GM18861 (cell line): ENCODE measurements around the gene CACNG4.

Source experiments
- ATAC-seq: cut with Tn5 transposase; IDR thresholded peaks from one replicate; pipeline ENCODE4 v1.9.1; 2021; ENCODE audit not compliant: unreplicated experiment

The CACNG4 gene

GRCh38 chr17:66983414-66984021 lies 19.0 kb downstream of the CACNG4 start:
- no peak for ATAC-seq

- no peak for ATAC-seq
Observed at GRCh38 chr17:66984730-66985129, 20.2 kb downstream of the CACNG4 start.

- no peak for ATAC-seq
Observed at GRCh38 chr17:66985338-66986237, 21.1 kb downstream of the CACNG4 start.

GRCh38 chr17:66986659-66987058 lies 22.2 kb downstream of the CACNG4 start:
- ATAC-seq = no peak

GRCh38 chr17:66987059-66987616 lies 22.6 kb downstream of the CACNG4 start:
- ATAC-seq = no peak

GRCh38 chr17:66988069-66988798 lies 23.7 kb downstream of the CACNG4 start:
- no peak for ATAC-seq

GRCh38 chr17:66989076-66989475 lies 24.6 kb downstream of the CACNG4 start:
- ATAC-seq = no peak

GRCh38 chr17:66989579-66989978 lies 25.1 kb downstream of the CACNG4 start:
- no peak for ATAC-seq

GRCh38 chr17:66990047-66990446 lies 25.5 kb downstream of the CACNG4 start:
- no peak for ATAC-seq

- ATAC-seq = no peak
Observed at GRCh38 chr17:66992911-66993442, 28.5 kb downstream of the CACNG4 start.

GRCh38 chr17:66994361-66994760 lies 29.9 kb downstream of the CACNG4 start:
- ATAC-seq = no peak

- no peak for ATAC-seq
Observed at GRCh38 chr17:66994930-66995535, 30.5 kb downstream of the CACNG4 start.

GRCh38 chr17:66995944-66996343 lies 31.4 kb downstream of the CACNG4 start:
- no peak for ATAC-seq

GRCh38 chr17:66996926-66997325 lies 32.4 kb downstream of the CACNG4 start:
- ATAC-seq = no peak

- ATAC-seq = no peak
Observed at GRCh38 chr17:67003231-67003630, 38.7 kb downstream of the CACNG4 start.

GRCh38 chr17:67004181-67004580 lies 39.7 kb downstream of the CACNG4 start:
- no peak for ATAC-seq

- no peak for ATAC-seq
Observed at GRCh38 chr17:67007266-67007665, 42.8 kb downstream of the CACNG4 start.

GRCh38 chr17:67008101-67008500 lies 43.6 kb downstream of the CACNG4 start:
- no peak for ATAC-seq

- no peak for ATAC-seq
Observed at GRCh38 chr17:67011527-67012175, 47.1 kb downstream of the CACNG4 start.

GRCh38 chr17:67013891-67014290 lies 49.4 kb downstream of the CACNG4 start:
- no peak for ATAC-seq
